HG02588 (cell line): Measurements from ENCODE around the gene MSLN.

Source experiments
- ATAC-seq: cut with Tn5 transposase; IDR thresholded peaks from one replicate; pipeline ENCODE4 v1.9.1; 2021; ENCODE audit warnings: mild to moderate bottlenecking, moderate library complexity; ENCODE audit not compliant: unreplicated experiment

The MSLN gene

GRCh38 chr16:801584-802363 is 41.2 kb downstream of the MSLN start:
- ATAC-seq = no peak

DNA sequence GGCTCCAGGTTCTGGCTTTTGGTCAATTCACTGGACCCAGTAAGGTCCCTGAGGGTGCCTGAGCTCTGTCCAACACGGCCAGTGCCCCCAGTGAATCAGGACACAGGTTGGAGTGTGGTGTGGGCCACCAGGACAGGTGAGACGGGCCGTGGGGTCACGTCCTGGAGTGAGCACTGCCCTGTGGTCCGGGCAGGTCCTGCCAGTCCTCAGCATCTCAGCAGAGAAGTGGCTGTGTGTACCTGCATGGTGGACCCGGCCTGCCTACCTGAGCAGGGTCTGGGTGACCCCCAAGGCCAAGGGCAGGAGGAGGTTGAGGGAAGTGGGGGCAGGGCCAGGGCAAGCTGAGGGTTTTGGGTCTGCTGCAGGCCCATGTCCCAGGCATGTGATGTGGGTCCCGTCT is 41.9 kb downstream of the MSLN start:
- no peak for ATAC-seq

GRCh38 chr16:802914-803753 is 42.6 kb downstream of the MSLN start:
- ATAC-seq = no peak

DNA sequence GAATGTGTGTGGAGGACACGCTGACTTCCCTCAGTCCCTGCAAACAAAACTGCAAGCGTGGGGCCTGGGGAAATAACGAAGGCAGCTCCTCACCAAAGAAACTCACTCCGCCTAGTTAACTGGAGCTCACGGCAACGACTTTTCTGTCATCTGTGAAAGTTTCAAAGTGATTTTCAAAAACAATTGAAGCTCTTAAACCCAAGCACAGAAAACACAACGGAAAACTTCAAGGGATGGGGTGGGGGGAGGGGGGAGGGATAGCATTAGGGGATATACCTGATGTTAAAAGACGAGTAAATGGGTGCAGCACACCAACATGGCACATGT is 43.2 kb downstream of the MSLN start:
- no peak for ATAC-seq

GRCh38 chr16:804193-805048 is 43.9 kb downstream of the MSLN start:
- no peak for ATAC-seq

DNA sequence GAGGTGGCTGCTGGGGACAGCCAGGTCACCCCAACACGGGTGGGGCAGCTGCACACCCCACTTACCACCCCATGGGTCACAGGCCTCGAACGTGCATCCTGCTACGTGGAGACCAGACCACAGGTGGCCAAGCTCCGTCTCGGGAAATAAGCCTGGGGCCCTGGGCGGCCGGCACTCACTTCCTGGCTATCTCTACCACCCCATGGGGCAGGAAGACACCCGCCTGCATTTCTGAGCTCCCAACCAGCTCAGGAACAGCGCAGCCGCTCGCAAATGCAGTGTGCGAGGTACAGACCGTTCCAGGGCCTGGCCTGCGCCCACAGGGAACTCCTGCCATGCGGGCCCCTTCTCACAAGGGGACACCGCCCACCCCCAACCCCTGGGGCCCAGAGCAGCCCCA is 44.9 kb downstream of the MSLN start:
- ATAC-seq = no peak

DNA sequence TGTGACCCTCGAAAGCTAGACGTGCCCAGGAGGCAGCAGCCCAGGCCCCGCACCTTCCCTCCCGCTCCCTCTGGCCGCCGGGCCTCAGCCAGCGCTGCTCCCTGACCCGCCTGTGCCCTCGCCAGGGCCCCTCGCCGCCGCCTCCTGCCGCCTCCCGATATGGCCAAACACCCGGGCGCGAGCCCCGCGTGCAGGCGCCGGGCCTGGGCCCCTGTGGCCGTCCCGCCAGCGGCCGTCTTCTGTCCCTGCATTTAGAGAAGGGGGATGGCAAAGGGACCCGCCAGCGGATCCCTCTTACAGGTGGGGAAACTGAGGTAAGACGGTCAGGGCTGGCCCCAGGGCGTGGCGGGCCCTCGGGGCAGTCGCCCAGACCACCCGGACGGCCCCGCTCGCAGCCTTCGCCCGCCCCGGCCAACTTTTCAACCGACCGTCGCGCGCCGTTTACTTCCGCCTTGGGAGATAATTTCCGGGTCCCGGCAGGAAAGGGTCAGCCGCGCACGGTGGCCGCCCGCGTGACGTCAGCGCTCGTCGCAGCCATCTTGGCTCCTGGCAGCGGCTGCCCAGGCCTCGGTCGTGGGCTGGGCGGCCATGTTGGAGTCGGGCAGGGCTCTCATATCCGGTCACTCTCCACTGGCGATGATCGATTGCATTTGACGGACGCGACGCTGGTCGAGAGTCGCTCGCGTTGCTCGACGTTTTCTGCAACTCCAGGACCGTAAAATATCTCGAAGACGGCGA is 47.0 kb downstream of the MSLN start:
- ATAC-seq = peak; percentile 87

GRCh38 chr16:808085-808386 is 47.5 kb downstream of the MSLN start:
- ATAC-seq = no peak

GRCh38 chr16:813204-813915 is 52.8 kb downstream of the MSLN start:
- no peak for ATAC-seq

- ATAC-seq = no peak
Observed at GRCh38 chr16:813916-814412, 53.4 kb downstream of the MSLN start.

GRCh38 chr16:814974-815373 is 54.4 kb downstream of the MSLN start:
- no peak for ATAC-seq

DNA sequence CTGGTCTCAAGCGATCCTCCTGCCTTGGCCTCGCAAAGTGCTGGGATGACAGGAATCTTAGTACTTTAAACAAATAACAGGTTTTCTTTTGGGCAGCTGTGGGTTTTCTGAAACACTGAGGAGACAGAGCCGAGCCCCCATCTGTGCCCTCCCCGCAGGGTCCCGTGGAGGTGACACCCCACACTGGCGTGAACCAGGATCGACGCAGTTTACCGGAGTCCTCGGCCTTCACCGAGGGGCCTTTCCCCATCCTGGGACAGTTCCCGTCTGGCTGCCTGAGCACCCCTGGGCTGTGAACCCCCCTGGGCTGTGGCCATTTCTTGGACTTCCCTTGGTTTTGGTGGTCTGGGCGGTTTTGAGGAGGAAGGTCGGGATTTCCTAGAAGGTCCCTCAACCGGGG is 55.3 kb downstream of the MSLN start:
- no peak for ATAC-seq

GRCh38 chr16:817001-817906 is 56.7 kb downstream of the MSLN start:
- ATAC-seq = no peak

- no peak for ATAC-seq
Observed at GRCh38 chr16:818132-818531, 57.6 kb downstream of the MSLN start.
